ENCODE measurements around the gene ZNF556.

Gene ZNF556

GRCh38 chr19:2867025-2867991 lies at the start of gene ZNF556:
ZNF556 (plus strand) TSS chr19:2867335; CDS start chr19:2867422, 87 bp downstream.
- DNase-seq (ENCODE audit: low spot score) = no peak

DNA sequence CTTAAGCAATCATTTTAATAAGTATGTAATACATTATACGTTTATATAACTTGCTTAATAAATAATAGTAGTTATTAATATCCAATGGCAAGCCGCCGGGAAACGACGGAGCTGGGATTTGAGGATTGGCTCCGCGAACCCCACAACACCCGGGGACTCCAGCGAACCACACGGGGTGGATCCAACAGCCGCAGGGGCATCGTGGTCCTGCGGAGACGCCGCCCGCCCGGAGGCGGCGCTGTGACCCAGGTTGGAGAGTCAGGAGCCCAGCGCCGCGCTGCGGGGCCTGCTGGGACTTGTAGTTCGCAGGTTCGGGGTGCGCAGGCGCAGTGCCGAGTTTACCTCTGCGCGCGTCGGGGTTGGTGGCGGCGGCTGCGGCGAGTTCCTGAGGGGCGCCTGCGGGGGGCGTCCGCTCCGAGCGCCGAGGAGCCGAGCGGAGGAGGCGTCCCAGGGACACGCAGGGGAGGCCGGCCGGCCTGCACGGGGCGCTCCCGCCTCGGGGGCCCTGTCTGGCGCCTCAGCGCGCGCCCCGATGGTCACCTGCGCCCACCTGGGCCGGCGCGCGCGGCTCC lies 47.5 kb upstream of the ZNF556 start, which contains the start of gene ZNF554:
Gene ZNF554, plus strand, starts transcription at position 329 of the 572 bp plus-strand sequence. Its CDS starts 204 bp downstream, at position 533.
- DNase-seq (ENCODE audit: low spot score) = peak; percentile 99

DNA sequence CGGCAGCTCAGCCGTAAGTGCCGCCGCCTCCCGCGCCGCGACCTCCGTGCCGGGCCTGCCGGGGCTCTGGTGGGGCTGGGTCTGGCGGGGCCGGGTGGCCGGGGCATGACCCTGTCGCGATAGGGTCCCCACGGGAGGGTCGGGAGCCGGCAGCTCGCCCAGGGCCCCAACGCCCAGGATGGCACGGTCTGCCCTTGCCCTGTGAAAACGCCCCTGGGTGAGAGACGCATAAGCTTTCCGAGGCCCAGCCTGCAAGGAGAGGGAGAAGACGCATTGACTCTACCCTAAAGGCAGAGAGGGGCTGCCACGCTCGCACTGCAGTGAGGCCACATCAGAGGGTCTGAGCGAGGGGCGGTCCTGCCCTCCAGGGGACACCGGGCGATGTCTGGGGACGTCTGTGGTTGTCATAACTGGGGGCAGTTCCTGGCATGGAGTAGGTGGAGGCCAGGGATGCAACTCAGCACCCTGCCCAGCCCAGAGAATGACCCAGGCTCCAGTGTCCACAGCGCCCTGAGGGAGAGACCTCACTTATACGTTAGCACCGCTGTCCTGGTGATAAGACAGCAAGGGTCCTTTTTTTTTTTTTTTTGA lies 46.9 kb upstream of the ZNF556 start:
- DNase-seq (ENCODE audit: low spot score) = no peak

- DNase-seq (ENCODE audit: low spot score) = no peak
These were observed 44.3 kb upstream of the ZNF556 start for GRCh38 chr19:2822846-2823245.

GRCh38 chr19:2823646-2824045 lies 43.5 kb upstream of the ZNF556 start:
- DNase-seq (ENCODE audit: low spot score) = no peak

DNA sequence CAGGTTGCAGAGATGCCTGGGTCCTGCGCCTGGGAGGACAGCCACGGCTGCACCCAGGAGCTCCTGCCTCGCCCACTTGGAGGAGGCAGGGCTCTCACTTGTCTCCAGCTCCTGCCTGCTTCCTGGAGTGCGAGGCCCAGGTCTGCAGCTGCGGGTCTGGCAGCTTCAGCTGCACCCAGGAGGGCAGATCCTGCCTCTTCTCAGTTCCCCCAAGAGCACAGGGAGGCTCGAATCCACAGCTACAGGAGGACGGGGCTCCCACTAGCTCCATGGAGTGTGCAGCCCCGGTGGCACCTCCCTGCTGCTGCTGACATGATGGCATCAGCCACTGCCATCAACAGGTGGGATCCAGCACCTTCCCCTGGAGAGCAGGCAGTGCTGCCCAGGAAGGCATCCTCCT lies 43.0 kb upstream of the ZNF556 start:
- no peak for DNase-seq (ENCODE audit: low spot score)

DNA sequence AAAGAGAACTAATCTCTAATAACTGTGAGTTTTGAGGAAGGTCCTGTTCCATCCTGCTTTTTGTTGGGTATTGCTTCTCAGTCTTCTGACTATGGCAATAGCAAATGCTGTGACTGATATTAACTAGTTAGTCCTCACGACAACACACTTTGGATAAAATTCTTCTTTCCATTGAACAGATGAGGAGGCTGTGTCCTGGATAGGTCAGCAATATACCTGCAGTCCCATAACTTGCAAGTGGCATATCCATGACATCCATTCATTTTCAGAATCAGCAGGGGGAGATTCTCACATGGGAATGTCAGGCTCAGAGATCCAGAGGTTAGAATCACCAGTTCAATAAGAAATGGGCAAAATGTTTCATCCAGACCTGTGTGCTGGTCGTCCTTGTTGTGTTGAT lies 40.1 kb upstream of the ZNF556 start:
- no peak for DNase-seq (ENCODE audit: low spot score)

GRCh38 chr19:2827840-2828489 lies 39.2 kb upstream of the ZNF556 start:
- no peak for DNase-seq (ENCODE audit: low spot score)

- DNase-seq (ENCODE audit: low spot score) = no peak
These were observed 32.8 kb upstream of the ZNF556 start for GRCh38 chr19:2834294-2834871.

GRCh38 chr19:2837430-2837829 lies 29.7 kb upstream of the ZNF556 start:
- no peak for DNase-seq (ENCODE audit: low spot score)

- peak; percentile 98 for DNase-seq (ENCODE audit: low spot score)
These were observed 26.0 kb upstream of the ZNF556 start, which contains the start of gene ZNF555 for GRCh38 chr19:2840794-2841791. ZNF555 (plus strand) TSS chr19:2841475; CDS start chr19:2841573, 98 bp downstream.

DNA sequence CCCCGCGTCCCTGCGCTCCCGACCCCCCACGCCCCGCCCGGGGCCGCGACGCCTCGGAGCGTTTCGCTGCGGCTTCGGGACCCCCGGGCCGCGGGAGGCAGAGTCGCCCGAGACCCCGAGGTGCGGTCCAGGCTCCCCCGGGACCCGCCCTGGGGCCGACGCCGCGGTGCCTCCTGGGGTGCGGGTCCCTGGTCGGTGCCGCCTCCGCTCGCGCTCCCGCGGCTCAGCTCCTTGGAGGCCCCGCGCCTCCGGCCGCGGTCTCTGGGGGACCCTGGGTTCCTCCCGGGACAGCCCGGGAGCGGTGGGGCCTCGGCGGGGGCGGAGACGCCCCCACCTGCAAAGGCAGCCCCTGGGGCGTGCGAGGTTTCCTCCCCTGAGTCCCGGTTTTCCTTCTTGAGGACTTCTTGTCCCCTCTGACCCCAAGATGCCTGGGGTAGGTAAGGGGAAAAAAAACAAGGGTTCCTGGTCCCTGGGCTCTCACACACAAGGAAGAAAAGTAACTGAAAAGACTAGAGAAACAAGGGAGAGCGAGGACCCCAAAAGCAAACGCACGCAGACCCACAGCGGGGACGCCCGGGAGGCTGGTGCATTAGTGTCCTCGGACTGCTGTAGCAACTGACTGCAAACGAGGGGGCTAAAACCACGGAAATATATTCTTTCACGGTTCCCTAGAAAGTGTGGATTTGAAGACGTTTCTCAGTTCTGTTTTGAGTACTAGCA lies 25.1 kb upstream of the ZNF556 start:
- DNase-seq (ENCODE audit: low spot score) = peak; percentile 54

DNA sequence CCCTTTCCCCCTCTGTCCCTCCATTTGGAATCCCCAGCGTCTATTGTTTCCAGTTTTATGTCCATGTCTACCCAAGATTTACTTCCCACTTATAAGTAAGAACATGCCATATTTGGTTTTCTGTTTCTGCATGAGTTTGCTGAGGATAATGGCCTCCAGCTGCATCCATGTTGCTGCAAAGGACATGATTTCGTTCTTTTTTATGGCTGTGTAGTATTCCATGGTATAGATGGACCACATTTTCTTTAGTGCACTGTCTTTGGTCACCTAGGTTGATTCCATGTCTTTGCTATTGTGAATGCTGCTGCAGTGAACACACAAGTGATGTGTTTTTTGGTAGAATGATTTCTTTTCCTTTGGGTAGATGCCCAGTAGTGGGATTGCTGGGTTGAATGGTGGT lies 22.0 kb upstream of the ZNF556 start:
- no peak for DNase-seq (ENCODE audit: low spot score)

GRCh38 chr19:2846180-2846894 lies 20.8 kb upstream of the ZNF556 start:
- no peak for DNase-seq (ENCODE audit: low spot score)

- DNase-seq (ENCODE audit: low spot score) = no peak
These were observed 19.6 kb upstream of the ZNF556 start for GRCh38 chr19:2847507-2847906.

DNA sequence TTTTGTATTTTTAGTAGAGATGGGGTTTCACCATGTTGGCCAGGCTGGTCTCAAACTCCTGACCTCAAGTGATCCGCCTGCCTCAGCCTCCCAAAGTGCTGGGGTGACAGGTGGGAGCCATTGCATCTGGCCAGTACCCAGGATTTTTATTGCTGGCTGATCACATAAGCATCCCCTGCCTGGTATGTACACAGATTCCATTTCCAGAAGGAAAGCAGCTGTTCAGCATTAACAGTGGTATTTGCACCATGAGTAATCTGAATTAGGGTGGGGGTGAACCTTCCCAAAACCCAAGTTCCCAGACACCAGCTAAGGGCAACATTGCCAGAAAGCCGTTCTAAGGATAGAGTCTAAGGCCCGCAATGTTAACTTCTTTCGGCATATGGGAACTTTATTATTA lies 18.5 kb upstream of the ZNF556 start:
- DNase-seq (ENCODE audit: low spot score) = no peak

DNA sequence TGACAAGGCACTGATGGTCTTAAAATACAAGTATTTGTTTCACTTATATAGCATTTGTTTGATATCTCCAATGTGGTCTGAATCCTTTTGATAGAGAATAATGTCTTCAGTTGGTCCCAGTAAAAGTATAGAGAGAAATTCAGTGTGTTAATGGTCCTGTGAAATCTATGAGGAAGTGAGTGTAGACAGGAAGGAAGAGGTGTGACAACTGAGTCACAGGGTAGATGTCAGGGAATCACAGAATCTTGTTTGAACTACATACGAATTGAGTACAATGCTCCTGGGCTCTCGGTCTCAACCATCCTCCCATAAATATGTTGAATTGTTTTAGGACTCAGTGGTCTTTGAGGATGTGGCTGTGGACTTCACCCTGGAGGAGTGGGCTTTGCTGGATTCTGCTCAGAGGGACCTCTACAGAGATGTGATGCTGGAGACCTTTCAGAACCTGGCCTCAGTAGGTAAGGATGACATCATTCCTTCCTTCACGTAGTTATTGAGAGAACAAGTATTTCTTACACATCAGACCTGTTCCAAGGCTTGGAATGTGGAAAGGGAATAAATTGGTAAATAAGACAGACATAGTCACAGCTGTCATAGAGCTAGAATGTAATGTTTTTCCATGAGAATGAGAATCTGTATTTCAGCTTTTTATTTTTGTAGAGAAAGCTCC lies 16.7 kb upstream of the ZNF556 start:
- no peak for DNase-seq (ENCODE audit: low spot score)

- no peak for DNase-seq (ENCODE audit: low spot score)
These were observed 14.5 kb upstream of the ZNF556 start for GRCh38 chr19:2852598-2852997.
